HG03108 (cell line): ENCODE results near the gene ATF3.

Experiments used
- ATAC-seq: cut with Tn5 transposase; IDR thresholded peaks from one replicate; pipeline ENCODE4 v1.9.1; 2021; ENCODE audit warnings: moderate library complexity; ENCODE audit not compliant: unreplicated experiment

ATF3 gene

GRCh38 chr1:212607913-212608391 is 609 bp upstream of the ATF3 start:
- no peak for ATAC-seq

- ATAC-seq = no peak
Measured at GRCh38 chr1:212608959-212609700, 569 bp downstream of the ATF3 start.

DNA sequence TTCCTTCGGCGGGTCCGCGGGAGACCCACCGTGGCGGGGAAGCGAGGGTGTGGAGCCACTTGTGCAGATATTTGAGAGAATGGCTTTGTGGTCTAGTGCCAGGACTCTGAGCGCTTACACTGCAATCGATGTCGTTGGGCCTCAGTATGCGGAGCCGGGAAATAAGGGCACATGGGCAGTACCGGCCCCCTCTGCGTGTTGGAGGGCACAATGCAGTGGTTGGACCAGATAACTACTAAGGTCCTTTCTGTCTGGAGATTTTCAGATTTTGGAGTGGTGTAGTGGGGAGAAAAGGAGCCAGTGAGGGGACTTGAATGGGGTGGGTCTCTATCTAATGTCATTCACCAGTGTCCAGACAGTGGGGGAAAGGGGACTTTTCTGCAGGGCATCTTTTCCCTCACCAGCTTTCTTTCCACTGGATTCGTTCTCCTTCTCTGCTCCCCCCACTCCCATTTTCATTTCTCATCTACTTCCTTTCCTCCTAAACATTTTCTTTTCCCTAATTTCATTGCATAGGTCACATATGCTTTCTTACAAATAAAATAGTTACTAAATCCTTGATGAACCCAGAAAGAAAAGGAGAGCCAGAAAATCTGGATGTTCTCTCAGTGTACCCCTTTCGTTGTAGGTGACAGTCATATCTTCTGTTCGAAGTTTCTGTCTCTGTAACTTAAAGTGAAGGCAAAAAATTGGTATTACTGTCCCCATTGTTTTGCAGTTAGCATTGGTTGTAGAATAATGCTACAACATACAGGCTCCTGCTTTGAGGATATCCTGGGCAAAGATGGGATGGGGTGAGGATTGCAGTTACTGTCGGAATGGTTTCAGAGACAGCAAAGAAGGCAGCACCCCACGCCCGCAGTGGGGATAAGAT is 1.4 kb downstream of the ATF3 start:
- no peak for ATAC-seq

DNA sequence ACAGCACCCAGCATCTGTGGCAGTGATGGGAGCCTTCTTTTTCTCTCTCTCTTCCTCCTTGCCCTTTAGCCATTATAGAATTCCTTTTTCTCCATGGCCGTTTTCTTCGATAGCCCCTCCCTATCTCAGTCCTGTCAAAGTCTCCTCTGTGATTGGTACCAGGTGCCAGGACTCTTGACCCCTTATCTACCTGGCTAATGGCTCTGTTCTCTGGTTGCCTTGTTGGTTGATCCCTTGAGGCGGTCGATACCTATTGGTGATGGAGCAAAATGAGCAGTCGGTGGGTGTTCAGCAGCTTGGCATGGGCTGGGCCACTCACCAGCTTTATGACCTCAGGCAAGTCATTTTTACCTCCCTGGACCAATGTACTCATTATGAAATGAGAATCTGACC is 2.0 kb downstream of the ATF3 start:
- no peak for ATAC-seq

GRCh38 chr1:212611000-212611948 is 2.7 kb downstream of the ATF3 start:
- ATAC-seq = no peak

- ATAC-seq = no peak
Measured at GRCh38 chr1:212612041-212612961, 3.7 kb downstream of the ATF3 start.

- no peak for ATAC-seq
Measured at GRCh38 chr1:212613440-212614335, 5.1 kb downstream of the ATF3 start.

GRCh38 chr1:212614453-212615200 is 6.1 kb downstream of the ATF3 start:
- ATAC-seq = no peak

DNA sequence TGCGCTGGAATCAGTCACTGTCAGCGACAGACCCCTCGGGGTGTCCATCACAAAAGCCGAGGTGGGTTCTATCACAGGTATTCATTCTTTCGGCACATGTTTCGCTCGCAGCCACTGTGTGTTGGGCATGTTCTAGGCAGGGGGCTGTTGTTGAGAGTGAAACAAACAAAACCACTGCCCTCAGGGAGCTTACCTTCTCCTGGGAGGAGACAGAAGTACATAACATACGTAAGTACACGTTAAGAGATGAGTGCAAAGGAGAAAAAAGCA is 6.6 kb downstream of the ATF3 start:
- no peak for ATAC-seq

DNA sequence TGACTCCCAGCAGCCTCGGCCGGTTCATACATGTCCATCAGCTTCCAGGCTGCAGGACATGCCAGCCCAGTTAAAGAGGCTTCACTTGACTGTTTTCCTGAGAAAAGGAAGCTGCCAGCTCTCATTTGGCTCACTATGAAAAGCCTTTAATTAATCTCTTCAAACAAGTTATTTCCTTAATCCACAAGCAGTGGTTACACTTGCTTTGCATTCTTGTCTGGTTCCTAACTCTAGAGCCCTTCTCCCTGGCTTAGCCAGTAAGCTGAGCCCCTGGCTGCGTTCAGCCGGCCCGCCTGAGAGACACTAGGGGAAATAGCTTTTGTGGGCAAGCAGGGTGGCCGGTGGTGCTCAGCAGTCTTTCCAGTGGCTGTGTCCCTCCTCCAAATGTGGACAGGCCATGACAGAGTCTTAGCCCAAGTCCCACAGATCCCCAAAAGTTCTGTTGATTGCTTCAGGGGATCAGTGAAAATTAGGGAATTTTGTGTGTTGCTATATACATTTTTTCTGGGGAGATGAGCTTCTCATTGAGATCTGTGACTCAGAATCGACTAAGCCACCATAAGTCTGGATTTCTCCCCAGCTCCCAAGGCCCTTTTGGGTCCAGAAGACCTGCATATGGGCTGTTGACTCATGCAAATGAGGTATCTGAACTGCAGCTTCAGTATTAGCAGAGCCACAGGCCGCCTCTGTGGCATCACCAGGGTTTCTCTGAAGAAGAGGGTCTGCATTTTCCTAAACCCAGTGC is 10.1 kb downstream of the ATF3 start:
- no peak for ATAC-seq

GRCh38 chr1:212620293-212620692 is 11.7 kb downstream of the ATF3 start:
- ATAC-seq = no peak

DNA sequence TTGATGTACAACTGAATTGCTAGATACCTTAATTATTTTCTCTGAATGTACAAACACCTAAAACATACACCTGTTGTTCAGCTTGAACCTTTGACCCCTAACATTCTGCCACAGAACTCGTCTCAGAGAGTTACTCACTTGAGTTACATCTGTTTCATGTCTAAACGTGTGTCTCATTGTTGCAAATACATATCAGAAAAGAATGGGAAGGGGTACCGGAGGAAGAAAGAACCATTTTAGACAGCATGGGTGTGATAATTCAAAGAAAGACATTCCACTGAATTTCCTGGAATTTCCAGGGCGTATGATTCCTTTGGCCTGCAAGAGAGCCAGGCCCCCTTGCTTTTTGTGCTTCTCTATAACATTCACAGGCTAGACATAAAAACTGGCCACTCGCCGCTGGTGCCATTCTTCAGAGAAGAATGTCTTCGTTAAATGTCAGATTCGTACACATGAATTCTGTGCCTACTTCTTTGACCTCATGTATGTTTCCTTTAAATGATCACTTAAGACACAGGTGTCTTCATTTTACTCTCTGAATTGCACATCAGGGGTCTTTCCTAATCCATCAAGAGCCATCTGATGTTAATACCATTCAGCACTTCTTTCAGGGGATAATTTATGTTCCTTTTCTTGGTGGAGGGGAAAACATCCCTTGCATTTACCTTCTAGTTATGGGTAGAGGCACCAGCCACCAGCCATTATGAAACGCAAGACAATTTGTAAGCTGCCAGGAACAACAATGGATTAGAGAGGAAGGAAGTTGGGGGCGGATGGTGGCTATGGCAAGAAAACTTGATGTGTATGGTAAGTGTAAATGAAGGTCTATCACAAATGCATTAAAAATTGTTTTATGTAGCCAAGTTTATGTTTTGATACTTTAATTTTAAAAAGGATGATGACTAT is 12.7 kb downstream of the ATF3 start:
- ATAC-seq = no peak

DNA sequence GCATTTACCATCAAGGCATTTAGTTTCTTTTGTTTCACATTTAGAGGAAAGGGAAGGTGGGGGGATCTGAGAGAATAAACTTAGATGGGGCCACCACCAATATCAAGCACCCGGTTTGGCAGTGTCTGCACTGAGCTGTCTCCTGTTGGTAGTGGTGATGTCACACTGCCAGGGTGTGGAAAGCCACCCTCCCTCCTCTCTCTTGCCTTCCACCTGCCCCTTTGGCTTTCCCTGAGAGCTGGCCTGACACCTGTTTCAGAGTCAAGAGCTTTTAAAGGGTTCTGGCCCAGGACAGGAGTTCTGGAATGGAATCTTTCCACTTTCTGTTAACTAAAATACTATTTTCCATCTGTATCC is 13.4 kb downstream of the ATF3 start:
- ATAC-seq = no peak

DNA sequence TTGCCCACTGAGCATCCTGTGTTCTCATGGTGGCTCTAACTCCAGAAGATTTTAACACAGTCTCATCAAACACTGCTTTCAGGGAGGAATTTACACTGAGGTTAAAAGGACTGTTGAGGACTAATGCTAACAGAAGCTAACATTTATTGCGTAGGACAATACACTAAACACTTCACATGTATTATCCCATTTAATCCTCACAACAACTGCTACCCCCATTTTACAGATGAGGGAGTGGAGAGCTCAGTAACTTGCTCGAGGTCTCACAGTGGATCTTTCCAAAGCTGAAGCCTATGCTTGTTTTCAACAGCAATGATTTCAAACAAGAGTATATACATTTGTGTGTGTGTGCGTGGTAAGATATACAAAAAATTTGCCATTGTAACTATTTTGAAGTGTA is 13.9 kb downstream of the ATF3 start:
- no peak for ATAC-seq

- no peak for ATAC-seq
Measured at GRCh38 chr1:212622906-212623305, 14.3 kb downstream of the ATF3 start.

DNA sequence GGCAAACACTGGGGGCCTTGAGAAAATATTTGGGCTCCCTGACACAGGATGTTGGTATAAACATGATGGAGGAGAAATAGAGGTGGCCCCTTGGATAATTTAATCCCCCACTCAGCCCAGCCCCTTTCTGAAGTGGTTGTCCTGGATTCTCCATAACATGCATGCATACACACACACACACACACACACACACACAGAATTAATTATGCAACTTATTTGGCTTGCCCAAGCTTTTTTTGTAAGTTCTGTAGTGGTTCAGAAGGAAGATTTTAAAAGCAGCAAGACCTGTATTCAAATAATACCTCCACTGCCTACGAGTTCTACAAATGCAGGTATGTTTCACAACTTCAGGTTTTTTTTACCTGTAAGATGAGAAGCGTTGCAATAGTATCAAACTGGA is 15.0 kb downstream of the ATF3 start:
- no peak for ATAC-seq

DNA sequence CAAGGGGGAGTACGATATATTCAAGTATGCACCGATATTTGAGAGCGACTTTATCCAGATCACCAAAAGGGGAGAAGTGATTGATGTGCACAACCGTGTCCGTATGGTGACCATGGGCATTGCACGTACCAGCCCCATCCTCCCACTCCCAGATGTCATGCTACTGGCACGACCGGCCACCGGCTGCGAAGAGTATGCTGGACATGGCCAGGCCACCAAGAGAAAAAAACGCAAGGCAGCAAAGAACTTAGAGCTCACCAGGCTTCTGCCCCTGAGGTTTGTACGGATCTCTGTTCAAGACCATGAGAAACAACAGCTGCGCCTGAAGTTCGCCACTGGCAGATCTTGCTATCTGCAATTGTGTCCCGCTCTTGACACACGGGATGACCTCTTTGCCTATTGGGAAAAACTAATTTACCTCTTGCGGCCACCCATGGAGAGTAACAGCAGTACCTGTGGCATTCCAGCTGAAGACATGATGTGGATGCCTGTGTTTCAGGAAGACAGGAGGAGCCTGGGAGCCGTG is 16.5 kb downstream of the ATF3 start:
- ATAC-seq = no peak
